B cell (primary cell): ENCODE data around the gene WDFY4. TPM values are rescaled to one million over a fixed set of nuclear protein-coding genes. Genes with fewer than 3 reads are reported as not detected.

Experiments
- ATAC-seq: fragments of 200-7000 bp; cut with Tn5 transposase; one replicate; pipeline ENCODE4 v1.10.0; 2021; ENCODE audit warnings: low read depth, mild to moderate bottlenecking, moderate number of reproducible peaks, moderate library complexity
- CTCF ChIA-PET: fragments of 350-600 bp; sonication (Branson Sonifier 250); formaldehyde crosslinking; loops from one replicate; lab custom pipeline; 2021; ENCODE audit warnings: antibody characterized with exemption, inconsistent platforms; lab: Charles Lee
- POLR2A ChIA-PET: fragments of 350-600 bp; sonication (Branson Sonifier 250); formaldehyde crosslinking; loops from one replicate; lab custom pipeline; 2021; ENCODE audit warnings: antibody characterized with exemption; lab: Charles Lee
- DNase-seq: peaks from one replicate; pipeline ENCODE4 v3.0.0; 2013
- H2AFZ ChIP-seq: 2 replicates; pipeline ENCODE4 v1.6.1; 2012; ENCODE audit warnings: mild to moderate bottlenecking, low read depth, low read length; ENCODE audit not compliant: insufficient read depth, poor library complexity, severe bottlenecking
- H3K27ac ChIP-seq, 2 donors: 1 replicate in 1 of 2; 2 replicates in 1 of 2; pipeline ENCODE4 v1.5.1; 2012 to 2013; ENCODE audit warnings: low read length in 2 of 2, mild to moderate bottlenecking in 2 of 2, moderate library complexity in 1 of 2
- H3K27me3 ChIP-seq, 4 experiments: fragments of 200-600 bp in 1 of 4; sonication (generic) in 1 of 4; replicated peaks in 1 of 4; 1 replicate in 2 of 4; 2 replicates in 2 of 4; pipeline versions ENCODE4 v1.6.1 to v1.7.0; 2013 to 2016; ENCODE audit warnings: low read length in 3 of 4, mild to moderate bottlenecking in 2 of 4, mixed read lengths in 1 of 4, moderate library complexity in 1 of 4; ENCODE audit not compliant: insufficient read depth in 4 of 4, control insufficient read depth in 3 of 4; ENCODE audit errors: control extremely low read depth in 1 of 4
- H3K36me3 ChIP-seq, 2 experiments: replicated peaks in 1 of 2; 1 replicate in 1 of 2; 2 replicates in 1 of 2; pipeline versions ENCODE4 v1.6.1 to v1.7.1; 2013; ENCODE audit warnings: low read length in 1 of 2; ENCODE audit not compliant: insufficient read depth in 2 of 2, control insufficient read depth in 1 of 2; ENCODE audit errors: control extremely low read depth in 1 of 2, extremely low read depth in 1 of 2
- H3K4me1 ChIP-seq, 2 donors: fragments of 200-600 bp in 1 of 2; sonication (generic) in 1 of 2; 1 replicate in 1 of 2; 2 replicates in 1 of 2; pipeline versions ENCODE4 v1.5.1 to v1.6.1; 2013 to 2017; ENCODE audit warnings: low read length in 2 of 2; ENCODE audit not compliant: control insufficient read depth in 2 of 2, insufficient read depth in 2 of 2
- H3K4me2 ChIP-seq: replicated peaks from 2 replicates; pipeline ENCODE3; 2012; ENCODE audit warnings: mild to moderate bottlenecking, low read depth, low read length; ENCODE audit not compliant: poor library complexity, severe bottlenecking
- H3K4me3 ChIP-seq, 5 experiments: fragments of 200-600 bp in 1 of 5; sonication (generic) in 1 of 5; 1 replicate in 3 of 5; 2 replicates in 2 of 5; pipeline versions ENCODE4 v1.5.1 to v1.7.0; 2011 to 2016; ENCODE audit warnings: low read length in 4 of 5, mild to moderate bottlenecking in 4 of 5, low read depth in 2 of 5, control low read depth in 1 of 5, moderate library complexity in 1 of 5; ENCODE audit not compliant: insufficient read depth in 1 of 5; ENCODE audit errors: control extremely low read depth in 1 of 5, extremely low read depth in 1 of 5
- H3K79me2 ChIP-seq: fragments of 200-600 bp; sonication (generic); one replicate; pipeline ENCODE4 v1.6.0; 2016; ENCODE audit warnings: low read length; ENCODE audit not compliant: control insufficient read depth, insufficient read depth
- H3K9ac ChIP-seq: fragments of 200-600 bp; sonication (generic); 2 replicates; pipeline ENCODE4 v1.6.1; 2017; ENCODE audit warnings: mild to moderate bottlenecking, low read length, moderate library complexity
- H3K9me3 ChIP-seq, 3 donors: one replicate each; pipeline versions ENCODE4 v1.6.1 to v1.7.1; 2013; ENCODE audit warnings: low read length in 2 of 3; ENCODE audit not compliant: control insufficient read depth in 2 of 3, insufficient read depth in 1 of 3; ENCODE audit errors: control extremely low read depth in 1 of 3
- H4K20me1 ChIP-seq: 2 replicates; pipeline ENCODE4 v1.6.0; 2012; ENCODE audit warnings: mild to moderate bottlenecking, low read length; ENCODE audit not compliant: insufficient read depth, control insufficient read depth, poor library complexity, severe bottlenecking
- H3K27ac Mint-ChIP-seq: one replicate; pipeline ENCODE4 v1.8.0; 2021; ENCODE audit warnings: mixed read lengths
- H3K27me3 Mint-ChIP-seq: one replicate; pipeline ENCODE4 v1.8.0; 2021; ENCODE audit warnings: mixed read lengths
- H3K4me1 Mint-ChIP-seq: one replicate; pipeline ENCODE4 v1.8.0; 2021; ENCODE audit warnings: mixed read lengths
- H3K4me3 Mint-ChIP-seq: one replicate; pipeline ENCODE4 v1.8.0; 2021; ENCODE audit warnings: mixed read lengths
- H3K9me3 Mint-ChIP-seq: one replicate; pipeline ENCODE4 v1.8.0; 2022; ENCODE audit warnings: mixed read lengths; ENCODE audit not compliant: insufficient read depth
- EZH2 ChIP-seq: IDR thresholded peaks from 2 replicates; pipeline ENCODE4 v1.6.1; 2012; ENCODE audit warnings: borderline replicate concordance, low read depth, mild to moderate bottlenecking, moderate library complexity, low read length; ENCODE audit not compliant: insufficient read depth, poor library complexity, severe bottlenecking
- WGBS: methylation state at CpG from one replicate; pipeline ENCODE4 v1.1.5; 2013; ENCODE audit warnings: missing lambda C conversion rate; ENCODE audit not compliant: insufficient coverage; 5-methylcytosine and 5-hydroxymethylcytosine counted together
- intact Hi-C: fragments of 100-400 bp; cut with micrococcal nuclease; formaldehyde crosslinking; loops from one replicate; pipeline ENCODE4 v1.10.0; 2022
- polyA plus RNA-seq: library from polyadenylated mRNA; depleted of rRNA; stranded (reverse); fragments of >200 nt; gene quantifications from 2 replicates; pipeline ENCODE4 v1.2.3, GENCODE V29; 2012
- total RNA-seq, 2 donors: library from RNA; stranded (reverse); fragments of 120-200 nt in 1 of 2; gene quantifications; 1 replicate in 1 of 2; 2 replicates in 1 of 2; pipeline versions ENCODE4 v1.2.3 to v1.2.4, GENCODE V29; 2013 to 2022
- TF ChIP-seq, protein P1 (sequence below): fragments of 200-600 bp; IDR thresholded peaks from one replicate; pipeline ENCODE4 v1.8.0; 2022; ENCODE audit warnings: antibody characterized with exemption, mild to moderate bottlenecking

WDFY4 gene
- total and polyA plus RNA-seq, 2 donors (not counting 1 experiment from before 2014, with no cell fraction given): 262 to 560 TPM

DNA sequence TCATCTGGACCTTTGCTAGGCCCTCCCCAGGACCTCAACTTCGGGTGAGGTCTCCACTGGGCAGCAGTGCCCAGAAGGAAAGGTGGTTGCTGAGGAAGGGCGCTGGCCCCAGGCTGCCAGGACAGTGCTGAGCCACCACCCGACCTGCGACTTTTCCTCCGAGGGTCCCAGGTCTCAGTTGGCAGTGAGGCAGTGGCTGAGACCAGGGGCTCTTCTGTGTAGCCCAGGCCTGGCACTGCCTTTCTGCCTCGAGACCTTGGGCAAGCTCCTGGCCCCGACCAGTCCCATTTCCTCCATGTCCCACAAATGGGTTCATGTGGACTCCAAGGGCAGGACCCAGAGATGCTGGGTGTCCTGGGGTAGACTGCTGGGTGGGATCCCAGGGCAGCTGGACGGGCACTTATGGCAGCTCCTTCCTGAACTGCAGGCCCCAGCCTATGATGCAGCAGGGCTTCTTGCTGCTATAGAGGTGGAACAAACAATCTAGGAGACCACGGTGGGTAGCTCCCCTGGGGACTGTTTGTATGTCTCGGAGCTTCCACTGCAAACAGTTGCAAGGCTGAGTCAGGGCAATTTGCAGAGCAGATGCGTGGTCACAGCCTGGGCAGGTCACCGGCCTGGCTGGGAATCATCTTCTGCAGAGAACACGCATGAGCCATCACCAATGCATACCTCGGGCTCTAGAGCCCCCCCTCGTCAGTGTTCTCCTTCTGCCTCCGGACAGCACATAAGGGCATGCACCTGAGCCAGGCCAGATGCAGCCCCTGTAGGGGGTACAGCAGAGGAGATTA lies 272.9 kb downstream of the WDFY4 start:
- TF ChIP-seq EZH2: no peak
- TF ChIP-seq, protein P1, sequence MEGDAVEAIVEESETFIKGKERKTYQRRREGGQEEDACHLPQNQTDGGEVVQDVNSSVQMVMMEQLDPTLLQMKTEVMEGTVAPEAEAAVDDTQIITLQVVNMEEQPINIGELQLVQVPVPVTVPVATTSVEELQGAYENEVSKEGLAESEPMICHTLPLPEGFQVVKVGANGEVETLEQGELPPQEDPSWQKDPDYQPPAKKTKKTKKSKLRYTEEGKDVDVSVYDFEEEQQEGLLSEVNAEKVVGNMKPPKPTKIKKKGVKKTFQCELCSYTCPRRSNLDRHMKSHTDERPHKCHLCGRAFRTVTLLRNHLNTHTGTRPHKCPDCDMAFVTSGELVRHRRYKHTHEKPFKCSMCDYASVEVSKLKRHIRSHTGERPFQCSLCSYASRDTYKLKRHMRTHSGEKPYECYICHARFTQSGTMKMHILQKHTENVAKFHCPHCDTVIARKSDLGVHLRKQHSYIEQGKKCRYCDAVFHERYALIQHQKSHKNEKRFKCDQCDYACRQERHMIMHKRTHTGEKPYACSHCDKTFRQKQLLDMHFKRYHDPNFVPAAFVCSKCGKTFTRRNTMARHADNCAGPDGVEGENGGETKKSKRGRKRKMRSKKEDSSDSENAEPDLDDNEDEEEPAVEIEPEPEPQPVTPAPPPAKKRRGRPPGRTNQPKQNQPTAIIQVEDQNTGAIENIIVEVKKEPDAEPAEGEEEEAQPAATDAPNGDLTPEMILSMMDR: no peak
- Histone ChIP-seq H3K4me1 (no peaks in the 10 kb centered on the region), H3K9ac (no peak overlapping the region), H3K9me3 (no peaks in the 10 kb centered on the region), H3K27me3 (no peaks in the 10 kb centered on the region), H3K36me3 (peaks cover 2 to 95% of the 10 kb centered on the region in 2 experiments), H3K4me3 (no peak overlapping the region), H2AFZ (no peak overlapping the region), H3K27ac (no peak overlapping the region), H4K20me1 (peaks cover 2% of the 10 kb centered on the region), H3K79me2 (no peaks in the 10 kb centered on the region), H3K4me2 (no peak overlapping the region)
- Mint-ChIP-seq H3K27ac (no peak overlapping the region), H3K4me1 (no peaks in the 10 kb centered on the region), H3K4me3 (no peak overlapping the region), H3K9me3 (no peaks in the 10 kb centered on the region), H3K27me3 (no peaks in the 10 kb centered on the region)
- POLR2A ChIA-PET: no interaction called here
- CTCF ChIA-PET: no interaction called here
- ATAC-seq (no peak), DNase-seq (no peak)
- intact Hi-C loops: no loop called here
- 97% methylated on average over 16 of the region's 16 CpGs for WGBS

DNA sequence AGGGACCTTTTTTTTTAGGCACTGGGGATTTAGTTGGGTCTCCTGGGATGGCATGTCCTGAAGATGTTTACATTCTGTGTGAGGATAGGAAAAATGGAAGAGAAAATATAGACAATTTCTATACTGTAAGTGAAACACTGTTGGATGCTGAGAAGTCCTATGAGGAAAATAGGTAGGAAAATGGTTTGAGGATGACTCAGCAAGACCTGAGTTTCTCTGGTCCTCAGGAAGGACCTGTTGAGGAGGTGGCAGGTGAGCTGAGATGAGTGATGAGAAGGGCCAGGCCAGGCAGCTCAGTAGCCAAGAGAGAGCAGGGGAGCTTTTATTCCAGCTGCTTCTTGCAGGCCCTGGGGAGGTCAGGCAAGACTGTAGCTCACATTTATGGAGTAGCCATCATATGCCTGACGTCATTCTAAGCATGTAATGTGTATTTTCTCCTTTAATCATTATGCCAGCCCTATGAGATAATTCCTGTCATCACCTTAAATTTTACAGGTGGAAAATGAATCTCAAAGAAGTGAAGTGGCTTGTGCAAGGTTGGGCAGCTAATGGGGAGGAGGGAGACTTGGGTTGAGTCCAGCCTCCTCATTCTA lies 274.0 kb downstream of the WDFY4 start:
- ATAC-seq (no peak), DNase-seq (no peak)
- no peak overlapping the region for H3K27ac ChIP-seq
- no peak overlapping the region for H3K4me2 ChIP-seq
- Mint-ChIP-seq H3K27ac (no peak overlapping the region), H3K27me3 (no peaks in the 10 kb centered on the region), H3K9me3 (no peaks in the 10 kb centered on the region), H3K4me3 (no peak overlapping the region), H3K4me1 (no peaks in the 10 kb centered on the region)
- H3K27me3 ChIP-seq: no peaks in the 10 kb centered on the region
- no peak for TF ChIP-seq EZH2
- TF ChIP-seq, protein P1: no peak
- no peak overlapping the region for H3K9ac ChIP-seq
- POLR2A ChIA-PET: no interaction called here
- H3K4me3 ChIP-seq: no peak overlapping the region
- peaks cover 2 to 96% of the 10 kb centered on the region in 2 experiments for H3K36me3 ChIP-seq
- CTCF ChIA-PET: no interaction called here
- no peaks in the 10 kb centered on the region for H3K4me1 ChIP-seq
- no CpG with 5 or more reads among the region's 1 CpG for WGBS
- no peaks in the 10 kb centered on the region for H3K79me2 ChIP-seq
- no peak overlapping the region for H2AFZ ChIP-seq
- H3K9me3 ChIP-seq: no peaks in the 10 kb centered on the region
- no peaks in the 10 kb centered on the region for H4K20me1 ChIP-seq
- intact Hi-C loops: no loop called here
